Spleen (tissue), 7 donors: ENCODE measurements around the gene NAPEPLD.

ENCODE experiments used
- POLR2A ChIP-seq, 3 donors: fragments of 450-650 bp; IDR thresholded peaks; one replicate each; pipeline ENCODE4 v1.5.1; 2017; ENCODE audit warnings: antibody characterized with exemption in 3 of 3, mild to moderate bottlenecking in 1 of 3
- POLR2AphosphoS5 ChIP-seq, 3 donors: sonication (generic); formaldehyde crosslinking; IDR thresholded peaks; one replicate each; pipeline ENCODE4 v1.5.1; 2017; ENCODE audit warnings: antibody characterized with exemption in 3 of 3
- TF ChIP-seq, protein P1 (sequence below), 11 experiments: fragments of 200-600 bp in 7 of 11; fragments of 450-650 bp in 4 of 11; sonication (generic) in 4 of 11; IDR thresholded peaks in 8 of 11; conservative IDR thresholded peaks in 3 of 11; 1 replicate in 7 of 11; 2 replicates in 4 of 11; pipeline versions ENCODE4 v1.4.0 to v1.8.0; 2016 to 2021; ENCODE audit warnings: antibody characterized with exemption in 11 of 11, inconsistent platforms in 4 of 11, mild to moderate bottlenecking in 1 of 11
- donor health status: DM: no; HTN: no; CAD: no; lungs with moderate emphysema.
- donor health status: DM: no; HTN: no; CAD: no.
- donor health status: DM: no; HTN: no; CAD: no.

DNA sequence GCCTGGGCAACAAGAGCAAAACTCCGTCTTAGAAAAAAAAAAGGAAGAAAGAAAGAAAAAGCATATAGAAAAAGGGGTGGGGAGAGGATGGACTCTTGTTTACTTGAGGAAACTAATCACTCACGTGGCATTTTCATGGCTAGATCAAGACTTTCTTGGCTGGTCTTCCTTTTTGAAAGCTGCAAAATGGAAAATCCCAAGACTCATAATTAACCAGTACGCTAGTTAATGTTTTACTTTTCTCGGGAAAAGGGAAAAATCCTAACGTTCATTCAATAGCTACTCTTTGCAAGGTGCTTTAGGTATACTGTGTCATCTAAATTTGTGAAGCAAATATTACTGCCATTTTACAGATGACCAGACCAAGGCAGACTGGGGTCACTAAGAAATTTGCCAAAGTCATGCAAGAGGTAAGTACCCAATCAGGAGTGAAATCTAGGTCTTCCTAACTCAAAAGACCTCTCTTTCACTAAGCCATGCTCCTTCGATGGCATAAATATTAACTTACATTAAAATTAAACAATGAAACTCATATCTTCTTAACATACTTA, 24.4 kb downstream of the NAPEPLD start:
- TF ChIP-seq, protein P1, sequence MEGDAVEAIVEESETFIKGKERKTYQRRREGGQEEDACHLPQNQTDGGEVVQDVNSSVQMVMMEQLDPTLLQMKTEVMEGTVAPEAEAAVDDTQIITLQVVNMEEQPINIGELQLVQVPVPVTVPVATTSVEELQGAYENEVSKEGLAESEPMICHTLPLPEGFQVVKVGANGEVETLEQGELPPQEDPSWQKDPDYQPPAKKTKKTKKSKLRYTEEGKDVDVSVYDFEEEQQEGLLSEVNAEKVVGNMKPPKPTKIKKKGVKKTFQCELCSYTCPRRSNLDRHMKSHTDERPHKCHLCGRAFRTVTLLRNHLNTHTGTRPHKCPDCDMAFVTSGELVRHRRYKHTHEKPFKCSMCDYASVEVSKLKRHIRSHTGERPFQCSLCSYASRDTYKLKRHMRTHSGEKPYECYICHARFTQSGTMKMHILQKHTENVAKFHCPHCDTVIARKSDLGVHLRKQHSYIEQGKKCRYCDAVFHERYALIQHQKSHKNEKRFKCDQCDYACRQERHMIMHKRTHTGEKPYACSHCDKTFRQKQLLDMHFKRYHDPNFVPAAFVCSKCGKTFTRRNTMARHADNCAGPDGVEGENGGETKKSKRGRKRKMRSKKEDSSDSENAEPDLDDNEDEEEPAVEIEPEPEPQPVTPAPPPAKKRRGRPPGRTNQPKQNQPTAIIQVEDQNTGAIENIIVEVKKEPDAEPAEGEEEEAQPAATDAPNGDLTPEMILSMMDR (IDR thresholded peaks at IDR 0.05 in 8 of 11, conservative IDR thresholded peaks at IDR 0.05 in 3 of 11), result no peak
- TF ChIP-seq POLR2AphosphoS5 (IDR thresholded peaks at IDR 0.05) (no peak), POLR2A (IDR thresholded peaks at IDR 0.05) (no peak)
